Measurements from ENCODE around the gene SSNA1. TPM values are rescaled to one million over a fixed set of nuclear protein-coding genes. Genes with fewer than 3 reads are reported as not detected.

The SSNA1 gene
- total and polyA plus RNA-seq, 9 of the 15 experiments (the other 6 are each of a cell fraction or from before 2014, with no cell fraction given), result 1.9 to 130 (median 57.1) TPM

- no peak for TF ChIP-seq RBBP5 (IDR thresholded peaks at IDR 0.05; ENCODE audit: borderline replicate concordance, insufficient read depth, low read length, poor library complexity, severe bottlenecking)
- no peak for TF ChIP-seq FOS (IDR thresholded peaks at IDR 0.05; ENCODE audit: extremely low read depth, insufficient read length)
- TF ChIP-seq POLR2H (tag; IDR thresholded peaks at IDR 0.05; ENCODE audit: low read depth), result no peak
- no peak for TF ChIP-seq ZNF165 (CRISPR knock-in tag; IDR thresholded peaks at IDR 0.05; ENCODE audit: borderline replicate concordance)
- TF ChIP-seq, protein P1, sequence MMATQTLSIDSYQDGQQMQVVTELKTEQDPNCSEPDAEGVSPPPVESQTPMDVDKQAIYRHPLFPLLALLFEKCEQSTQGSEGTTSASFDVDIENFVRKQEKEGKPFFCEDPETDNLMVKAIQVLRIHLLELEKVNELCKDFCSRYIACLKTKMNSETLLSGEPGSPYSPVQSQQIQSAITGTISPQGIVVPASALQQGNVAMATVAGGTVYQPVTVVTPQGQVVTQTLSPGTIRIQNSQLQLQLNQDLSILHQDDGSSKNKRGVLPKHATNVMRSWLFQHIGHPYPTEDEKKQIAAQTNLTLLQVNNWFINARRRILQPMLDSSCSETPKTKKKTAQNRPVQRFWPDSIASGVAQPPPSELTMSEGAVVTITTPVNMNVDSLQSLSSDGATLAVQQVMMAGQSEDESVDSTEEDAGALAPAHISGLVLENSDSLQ (IDR thresholded peaks at IDR 0.05), result no peak
- TF ChIP-seq, protein P2, sequence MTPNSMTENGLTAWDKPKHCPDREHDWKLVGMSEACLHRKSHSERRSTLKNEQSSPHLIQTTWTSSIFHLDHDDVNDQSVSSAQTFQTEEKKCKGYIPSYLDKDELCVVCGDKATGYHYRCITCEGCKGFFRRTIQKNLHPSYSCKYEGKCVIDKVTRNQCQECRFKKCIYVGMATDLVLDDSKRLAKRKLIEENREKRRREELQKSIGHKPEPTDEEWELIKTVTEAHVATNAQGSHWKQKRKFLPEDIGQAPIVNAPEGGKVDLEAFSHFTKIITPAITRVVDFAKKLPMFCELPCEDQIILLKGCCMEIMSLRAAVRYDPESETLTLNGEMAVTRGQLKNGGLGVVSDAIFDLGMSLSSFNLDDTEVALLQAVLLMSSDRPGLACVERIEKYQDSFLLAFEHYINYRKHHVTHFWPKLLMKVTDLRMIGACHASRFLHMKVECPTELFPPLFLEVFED (CRISPR knock-in tag; conservative IDR thresholded peaks at IDR 0.05), result no peak
- TF ChIP-seq E2F8 (IDR thresholded peaks at IDR 0.05; ENCODE audit: low read depth, partially characterized antibody), result no peak
- TF ChIP-seq ZNF75A (CRISPR knock-in tag; IDR thresholded peaks at IDR 0.05), result no peak
- TF ChIP-seq RBM39 (optimal IDR thresholded peaks at IDR 0.05; ENCODE audit: low read depth, low read length), result no peak
- no peak for TF ChIP-seq CAMTA2 (CRISPR knock-in tag; conservative IDR thresholded peaks at IDR 0.05)
- TF ChIP-seq PTBP1 (IDR thresholded peaks at IDR 0.05; ENCODE audit: low read depth, low read length), result no peak
- no peak for TF ChIP-seq GATA2 (CRISPR knock-in tag; IDR thresholded peaks at IDR 0.05)
- no peak for TF ChIP-seq PURB (CRISPR knock-in tag; IDR thresholded peaks at IDR 0.05; ENCODE audit: low read depth)
- TF ChIP-seq GTF3C2 (IDR thresholded peaks at IDR 0.05; ENCODE audit: borderline replicate concordance, extremely low read depth, insufficient read length), result no peak
- TF ChIP-seq NCOA1 (IDR thresholded peaks at IDR 0.05; ENCODE audit: low read depth), result peak; percentile 19; the same call in 1 of the 2 replicates
- TF ChIP-seq STAT5B (CRISPR knock-in tag; IDR thresholded peaks at IDR 0.05), result no peak
- 0 out of 2 replicates have a peak, but pooled peaks have one; percentile 28 for TF ChIP-seq HNRNPL (IDR thresholded peaks at IDR 0.05; ENCODE audit: low read depth, low read length)
- no peak for TF ChIP-seq NR2C1 (IDR thresholded peaks at IDR 0.05)
- TF ChIP-seq NR2C1 (tag; IDR thresholded peaks at IDR 0.05), result no peak
- no peak for TF ChIP-seq ZNF589 (CRISPR knock-in tag; IDR thresholded peaks at IDR 0.05; ENCODE audit: low read depth)
These were observed 29.1 kb downstream of the SSNA1 start (continued) for GRCh38 chr9:137217276-137218211.
